Measurements from ENCODE around the gene CD52.

Gene CD52

GRCh38 chr1:26335774-26336476 lies 18.2 kb downstream of the CD52 start:
- DNase-seq: no peak

- peak; percentile 97 for DNase-seq
Observed at GRCh38 chr1:26336477-26337205, 18.9 kb downstream of the CD52 start.

- DNase-seq: no peak
Observed at GRCh38 chr1:26337206-26337535, 19.4 kb downstream of the CD52 start.

GRCh38 chr1:26337625-26338024 lies 19.9 kb downstream of the CD52 start:
- DNase-seq: no peak

GRCh38 chr1:26338670-26339069 lies 20.9 kb downstream of the CD52 start:
- no peak for DNase-seq

GRCh38 chr1:26340047-26340481 lies 22.3 kb downstream of the CD52 start:
- no peak for DNase-seq

GRCh38 chr1:26344147-26344920 lies 26.6 kb downstream of the CD52 start:
- DNase-seq: no peak

GRCh38 chr1:26345718-26346117 lies 28.0 kb downstream of the CD52 start:
- DNase-seq: no peak

- DNase-seq: no peak
Observed at GRCh38 chr1:26346274-26347033, 28.7 kb downstream of the CD52 start.

GRCh38 chr1:26349188-26349876 lies 31.6 kb downstream of the CD52 start:
- DNase-seq: no peak

- no peak for DNase-seq
Observed at GRCh38 chr1:26349877-26350244, 32.1 kb downstream of the CD52 start.

- no peak for DNase-seq
Observed at GRCh38 chr1:26350343-26350700, 32.6 kb downstream of the CD52 start.

GRCh38 chr1:26350701-26351589 lies 33.2 kb downstream of the CD52 start:
- DNase-seq: no peak

- DNase-seq: no peak
Observed at GRCh38 chr1:26351590-26352337, 34.0 kb downstream of the CD52 start.

- DNase-seq: no peak
Observed at GRCh38 chr1:26352338-26352679, 34.6 kb downstream of the CD52 start.

- DNase-seq: no peak
Observed at GRCh38 chr1:26353210-26353859, 35.6 kb downstream of the CD52 start.

- DNase-seq: peak; percentile 68
Observed at GRCh38 chr1:26353976-26354820, 36.4 kb downstream of the CD52 start, which contains the start of gene CRYBG2. Gene CRYBG2 (minus strand): TSS chr1:26354130. CDS start chr1:26346657, 7,473 bp downstream.

GRCh38 chr1:26354972-26355371 lies 37.2 kb downstream of the CD52 start:
- no peak for DNase-seq

GRCh38 chr1:26356106-26356505 lies 38.3 kb downstream of the CD52 start:
- DNase-seq: no peak
